GM03348 (cell line): ENCODE measurements around the gene DGCR6L.
"Not testable (repeated sequence)": the region's sequence is repeated elsewhere in the genome, so short reads cannot be mapped to it uniquely, and the experiment has no call there.

Experiments used
- DNase-seq: peaks from one replicate; pipeline ENCODE4 v3.0.0; 2012; ENCODE audit warnings: low spot score

DGCR6L gene

DNA sequence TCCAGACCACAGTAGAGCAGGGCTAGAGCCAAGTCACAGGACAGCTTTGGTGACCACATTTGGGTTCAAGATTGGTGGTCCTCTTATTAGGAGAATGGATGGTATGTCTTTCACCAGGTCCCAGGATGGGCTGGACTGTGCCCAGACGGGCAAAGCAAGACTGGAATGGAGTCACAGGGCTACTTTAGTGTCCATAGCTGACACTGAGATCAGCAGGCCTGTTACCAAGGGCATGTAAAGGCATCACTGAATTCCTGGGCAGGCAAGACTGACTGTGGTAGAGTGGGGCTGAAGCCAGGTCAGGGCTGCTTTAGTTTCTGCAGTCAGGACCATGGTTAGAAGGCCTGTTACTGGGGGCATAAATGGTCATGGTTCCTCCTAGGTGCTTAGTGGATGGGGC is 6.1 kb upstream of the DGCR6L start:
- not testable (repeated sequence) for DNase-seq

- DNase-seq: no peak
These were observed 4.3 kb upstream of the DGCR6L start for GRCh38 chr22:20324139-20324516.

GRCh38 chr22:20321552-20322211 is 1.8 kb upstream of the DGCR6L start:
- DNase-seq: not testable (repeated sequence)

DNA sequence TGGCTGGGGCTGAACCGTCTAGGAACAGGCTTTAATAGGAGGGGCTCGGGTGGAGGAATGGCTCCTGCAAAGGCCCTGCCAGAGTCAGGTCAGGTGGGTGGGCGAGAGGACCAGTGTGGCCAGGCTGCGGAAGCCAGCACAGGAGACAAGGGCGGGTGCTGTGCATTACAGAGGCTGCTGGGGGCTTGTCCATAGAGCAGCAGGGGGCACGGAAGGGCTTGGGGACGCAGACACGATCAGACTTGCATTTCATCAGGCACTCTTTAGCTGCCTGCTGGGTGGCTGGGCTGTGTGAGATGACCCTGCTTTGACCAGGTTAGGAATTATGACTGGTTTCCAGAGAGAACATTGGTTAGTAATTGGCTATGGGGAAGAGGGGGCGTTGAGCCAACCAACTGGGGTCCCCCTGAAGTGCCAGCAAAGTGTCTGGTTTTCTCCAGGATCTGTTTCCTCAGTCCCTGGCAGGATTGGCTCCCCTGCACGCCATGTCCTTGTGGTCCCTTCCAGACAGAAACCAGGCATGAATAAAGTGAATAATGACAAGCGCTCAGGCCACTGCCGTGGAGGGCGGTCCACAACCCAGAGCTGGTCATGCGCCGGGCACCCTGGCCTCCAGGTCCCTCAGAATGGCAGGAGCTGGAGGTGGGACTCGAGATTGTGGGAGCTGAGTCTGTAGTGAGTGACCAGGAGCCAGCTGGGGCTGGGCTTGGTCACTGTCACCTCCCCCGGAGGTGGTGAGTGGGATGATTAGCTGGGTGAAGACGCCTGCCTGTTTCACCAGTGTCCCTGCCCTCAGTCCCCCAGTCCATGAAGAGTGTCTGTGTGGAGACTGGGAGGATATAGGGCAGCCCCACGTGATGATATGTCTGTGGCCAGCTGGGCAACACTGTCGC is 1.0 kb upstream of the DGCR6L start:
- not testable (repeated sequence) for DNase-seq

DNA sequence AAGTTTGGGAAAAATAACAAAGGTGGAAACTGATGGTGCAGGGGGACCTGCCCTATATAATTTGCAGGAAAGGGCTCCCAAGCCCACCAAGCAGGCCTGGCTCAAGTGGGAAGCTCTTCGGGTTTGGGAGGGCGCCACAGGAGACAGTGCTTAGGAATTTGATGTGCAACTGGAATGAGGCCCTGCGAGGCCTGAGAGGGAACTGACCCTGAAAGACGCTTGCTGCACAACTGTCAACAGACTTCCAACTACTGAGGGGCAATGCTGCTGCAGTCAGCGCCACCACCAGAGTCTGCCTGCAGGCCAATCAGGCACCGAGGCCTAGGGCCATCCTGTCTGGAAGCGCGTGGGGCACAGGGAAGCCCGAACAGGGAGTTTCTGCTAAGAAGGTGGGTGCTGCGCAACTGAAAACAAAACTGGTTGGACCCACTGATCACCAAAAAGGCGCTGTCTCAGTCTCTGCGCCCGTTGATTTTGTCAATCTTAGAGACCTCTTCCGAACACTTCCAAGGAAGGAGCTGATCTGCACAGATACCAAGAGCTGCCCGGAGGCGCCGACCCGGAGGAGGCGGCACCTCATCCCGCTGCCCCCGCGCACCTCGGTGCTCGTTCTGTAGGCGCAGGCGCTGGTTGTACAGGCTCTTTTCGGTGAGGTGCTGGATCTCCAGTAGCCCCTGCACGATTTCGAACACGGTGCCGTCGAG is 667 bp downstream of the DGCR6L start:
- DNase-seq: peak; percentile 45

- DNase-seq: not testable (repeated sequence)
These were observed 1.7 kb downstream of the DGCR6L start for GRCh38 chr22:20318043-20318688.

GRCh38 chr22:20317402-20318042 is 2.3 kb downstream of the DGCR6L start:
- not testable (repeated sequence) for DNase-seq

GRCh38 chr22:20316844-20317401 is 2.9 kb downstream of the DGCR6L start:
- no peak for DNase-seq

DNA sequence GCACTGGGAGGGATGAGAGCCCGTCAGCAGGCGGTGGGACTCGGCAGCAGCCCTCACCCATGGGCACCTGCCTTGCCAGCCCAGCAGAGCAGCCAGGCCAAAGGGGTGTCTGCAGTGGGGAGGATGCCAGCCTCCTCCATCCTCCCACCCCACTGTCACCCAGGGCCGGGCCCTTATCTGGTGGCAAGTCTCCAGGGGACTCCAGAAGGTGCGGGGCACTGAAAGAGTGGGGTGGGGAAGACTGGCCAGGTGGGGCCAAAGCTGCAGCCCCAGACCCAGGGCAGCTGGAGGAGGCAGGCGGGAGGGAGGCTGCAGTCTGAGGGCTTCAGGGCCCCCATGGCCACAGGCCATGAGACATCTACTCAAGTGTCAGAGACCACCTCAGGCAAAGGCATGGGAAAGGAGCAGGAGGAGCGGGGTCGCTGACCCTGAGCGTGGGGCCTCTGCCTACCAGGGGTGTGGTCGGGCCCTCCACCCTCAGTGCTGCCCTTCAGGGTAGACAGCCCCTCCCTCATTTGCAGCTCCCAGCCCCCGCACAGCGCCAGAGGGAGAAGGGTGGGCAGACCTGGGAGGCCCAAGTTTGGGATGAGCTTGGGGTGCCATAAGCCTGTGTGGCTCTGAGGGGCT is 3.5 kb downstream of the DGCR6L start:
- no peak for DNase-seq

GRCh38 chr22:20315337-20316216 is 4.3 kb downstream of the DGCR6L start:
- DNase-seq: no peak

DNA sequence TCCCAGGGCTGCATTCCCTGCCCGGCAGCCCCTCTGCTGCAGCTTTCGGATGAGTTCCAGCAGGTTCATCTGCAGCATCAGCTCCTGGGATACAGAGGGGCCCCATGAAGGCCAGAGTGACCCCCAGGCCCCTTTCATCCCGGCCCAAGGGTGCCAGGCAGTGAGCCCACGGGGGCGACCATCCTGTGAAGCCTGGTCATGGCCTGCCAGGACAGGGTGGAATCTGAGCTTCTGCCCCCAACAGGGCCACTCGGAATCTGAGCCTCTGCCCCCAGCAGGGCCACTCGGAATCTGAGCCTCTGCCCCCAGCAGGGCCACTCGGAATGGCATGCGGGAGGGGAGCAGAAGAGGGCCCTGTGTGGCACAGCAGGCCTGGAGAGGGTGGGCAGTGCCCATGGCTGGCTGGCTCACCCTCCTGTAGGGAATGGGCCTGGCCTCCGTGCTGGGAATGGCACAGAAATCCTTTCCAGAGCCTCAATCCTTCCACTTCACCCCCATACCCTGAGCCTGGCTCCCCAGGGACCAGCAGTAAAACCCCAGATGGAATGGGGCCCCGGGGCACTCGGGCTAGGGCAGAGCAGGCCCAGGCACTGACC is 5.0 kb downstream of the DGCR6L start:
- DNase-seq: not testable (repeated sequence)

DNA sequence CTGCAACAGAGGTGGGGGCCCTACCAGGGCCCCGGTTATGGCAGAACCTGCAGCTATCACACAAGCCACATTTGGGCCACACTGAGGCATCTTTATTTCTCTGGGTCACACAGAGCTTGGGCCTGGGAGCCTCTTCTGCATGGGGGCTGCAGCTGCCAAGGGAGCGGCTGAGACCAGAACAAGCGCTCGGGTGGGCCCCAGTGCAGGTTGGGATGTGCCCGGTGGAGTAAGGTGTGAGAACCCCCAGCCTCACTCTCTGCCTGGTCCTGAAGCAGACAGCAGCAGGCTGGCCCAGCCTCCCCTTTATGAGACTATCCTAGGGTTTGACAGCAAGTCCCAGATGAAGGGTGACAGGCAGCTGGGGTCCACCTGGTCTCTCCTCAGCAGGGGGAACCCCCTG is 5.7 kb downstream of the DGCR6L start:
- DNase-seq: not testable (repeated sequence)

GRCh38 chr22:20313306-20314077 is 6.4 kb downstream of the DGCR6L start:
- not testable (repeated sequence) for DNase-seq

GRCh38 chr22:20312396-20313191 is 7.3 kb downstream of the DGCR6L start:
- no peak for DNase-seq

- DNase-seq: not testable (repeated sequence)
These were observed 8.4 kb downstream of the DGCR6L start for GRCh38 chr22:20311249-20312062.

DNA sequence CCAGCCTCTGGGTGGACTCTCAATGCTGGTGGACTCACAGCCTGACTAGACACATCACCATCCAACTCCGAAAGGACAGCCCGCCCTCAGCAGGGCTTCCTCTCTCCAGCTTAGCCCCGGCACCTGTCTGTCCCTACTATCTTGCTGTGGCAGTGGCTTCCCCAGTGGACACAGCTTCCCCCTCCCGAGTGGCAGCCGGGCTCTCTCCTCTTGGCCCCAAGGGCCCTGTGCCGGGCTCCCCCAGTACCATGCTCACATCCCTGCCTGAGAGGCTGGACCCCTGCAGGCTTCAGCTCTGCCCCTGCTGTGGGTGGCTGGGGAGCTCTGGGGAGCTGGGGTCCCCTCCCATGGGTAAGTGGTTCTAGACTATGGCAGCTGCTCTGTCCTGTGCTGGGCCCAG is 9.1 kb downstream of the DGCR6L start:
- not testable (repeated sequence) for DNase-seq

DNA sequence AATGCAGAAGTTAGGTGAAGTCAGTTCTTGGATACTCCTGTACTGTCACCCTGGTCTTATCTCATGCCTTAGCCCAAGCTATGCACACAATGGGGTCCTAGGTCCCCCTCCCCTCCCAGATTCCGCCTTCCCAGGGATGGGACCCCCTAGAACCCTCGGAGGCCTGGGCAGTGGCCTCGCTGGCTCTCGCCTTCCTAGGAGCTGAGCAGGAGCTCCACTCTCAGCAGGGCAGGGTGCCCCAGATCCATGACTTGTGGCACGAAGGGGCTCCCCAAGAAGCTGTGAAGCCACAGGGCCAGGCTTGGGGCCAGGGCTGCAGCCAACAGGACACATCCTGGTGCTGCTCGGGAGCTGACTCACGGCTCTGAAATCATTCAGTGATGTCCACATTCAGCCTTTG is 9.7 kb downstream of the DGCR6L start:
- not testable (repeated sequence) for DNase-seq
